GM18498 (cell line): ENCODE results near the gene ADCY3.
"Not testable (repeated sequence)": the region's sequence is repeated elsewhere in the genome, so short reads cannot be mapped to it uniquely, and the experiment has no call there.

ENCODE experiments used
- ATAC-seq: cut with Tn5 transposase; IDR thresholded peaks from one replicate; pipeline ENCODE4 v1.9.1; 2021; ENCODE audit warnings: mild to moderate bottlenecking, moderate library complexity; ENCODE audit not compliant: unreplicated experiment

The ADCY3 gene

GRCh38 chr2:24852431-24853020, 67.5 kb downstream of the ADCY3 start:
- no peak for ATAC-seq

GRCh38 chr2:24852026-24852425, 68.0 kb downstream of the ADCY3 start:
- no peak for ATAC-seq

- ATAC-seq, result no peak
Measured at GRCh38 chr2:24850944-24851343, 69.1 kb downstream of the ADCY3 start.

- no peak for ATAC-seq
Measured at GRCh38 chr2:24845691-24846090, 74.3 kb downstream of the ADCY3 start.

- ATAC-seq, result no peak
Measured at GRCh38 chr2:24844023-24844685, 75.9 kb downstream of the ADCY3 start.

- no peak for ATAC-seq
Measured at GRCh38 chr2:24843330-24843860, 76.6 kb downstream of the ADCY3 start.

GRCh38 chr2:24842081-24843050, 77.7 kb downstream of the ADCY3 start:
- no peak for ATAC-seq

- no peak for ATAC-seq
Measured at GRCh38 chr2:24840962-24841945, 78.8 kb downstream of the ADCY3 start.

- no peak for ATAC-seq
Measured at GRCh38 chr2:24840164-24840869, 79.7 kb downstream of the ADCY3 start.

- ATAC-seq, result no peak
Measured at GRCh38 chr2:24839729-24840128, 80.3 kb downstream of the ADCY3 start.

GRCh38 chr2:24838541-24838940, 81.5 kb downstream of the ADCY3 start:
- ATAC-seq, result no peak

- ATAC-seq, result no peak
Measured at GRCh38 chr2:24837996-24838513, 82.0 kb downstream of the ADCY3 start.

- ATAC-seq, result no peak
Measured at GRCh38 chr2:24836706-24837105, 83.3 kb downstream of the ADCY3 start.

GRCh38 chr2:24836206-24836605, 83.8 kb downstream of the ADCY3 start:
- ATAC-seq, result no peak

GRCh38 chr2:24835411-24835810, 84.6 kb downstream of the ADCY3 start:
- ATAC-seq, result not testable (repeated sequence)

GRCh38 chr2:24834733-24835395, 85.2 kb downstream of the ADCY3 start:
- ATAC-seq, result no peak

- ATAC-seq, result no peak
Measured at GRCh38 chr2:24833821-24834732, 86.0 kb downstream of the ADCY3 start.
